Left forelimb (tissue), 1 donor: ENCODE results near the gene PNO1.
"Not testable (repeated sequence)": the region's sequence is repeated elsewhere in the genome, so short reads cannot be mapped to it uniquely, and the experiment has no call there.

Source experiments
- DNase-seq: peaks from one replicate; pipeline ENCODE4 v3.0.0-alpha.2; 2018; ENCODE audit warnings: low spot score

The PNO1 gene

DNA sequence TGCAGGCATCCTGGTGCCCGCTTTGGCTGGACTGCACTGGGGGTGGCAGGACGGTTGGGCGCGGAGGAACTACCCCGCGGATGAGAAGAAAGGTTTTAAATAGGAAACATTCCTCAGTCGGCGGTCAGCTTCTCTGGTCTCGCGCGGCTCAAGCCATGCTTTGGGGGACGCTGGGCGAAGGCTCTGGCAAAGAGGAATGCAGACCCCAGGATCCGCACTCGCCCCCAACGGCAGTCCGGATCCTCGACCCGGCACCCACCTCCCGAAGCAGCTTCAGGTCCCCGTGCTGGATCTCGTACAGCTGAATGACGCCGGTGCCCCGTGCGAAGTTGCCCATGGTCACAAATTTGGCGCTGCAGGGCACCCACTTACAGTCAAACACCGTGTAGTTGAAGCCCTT lies 686 bp upstream of the PNO1 start:
- DNase-seq, result no peak

- no peak for DNase-seq
Observed at GRCh38 chr2:68158134-68158447, 403 bp downstream of the PNO1 start.

DNA sequence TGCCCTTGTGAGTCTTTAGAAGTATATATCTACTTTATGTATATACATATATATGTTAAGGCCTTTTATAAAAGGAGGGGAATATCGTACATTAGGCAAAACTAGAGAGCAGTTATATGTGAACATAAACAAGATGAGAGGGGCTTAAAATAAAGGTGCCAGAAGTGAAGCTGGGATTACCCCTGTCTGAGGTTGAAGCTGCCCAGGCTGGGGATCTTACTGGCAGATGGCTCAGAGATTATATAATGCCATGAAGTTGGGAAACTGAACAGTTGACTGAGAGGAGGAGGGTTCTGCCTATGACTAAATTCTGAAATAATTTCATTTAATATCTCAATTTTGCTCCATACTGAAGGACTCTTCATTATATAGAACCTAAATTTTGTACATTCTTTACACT lies 6.0 kb downstream of the PNO1 start:
- no peak for DNase-seq

DNA sequence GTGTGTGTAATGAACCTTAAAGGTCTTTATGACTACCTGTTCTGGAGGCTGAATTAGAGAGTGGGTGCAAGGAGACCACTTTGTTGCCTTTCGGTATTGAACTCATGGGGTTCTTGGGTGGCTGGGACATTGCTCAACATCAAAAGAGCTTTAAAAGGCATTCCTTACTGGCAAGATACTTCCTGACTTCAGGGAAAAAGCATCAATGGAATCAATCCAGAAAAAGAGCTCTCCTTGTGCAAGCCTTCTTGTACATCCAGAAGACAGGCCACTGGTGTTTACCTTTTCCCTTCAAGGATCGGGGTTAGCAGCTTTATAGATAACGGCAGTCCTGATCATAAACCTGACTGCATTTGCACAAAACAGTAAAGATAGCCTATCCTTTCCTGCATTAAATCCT lies 9.5 kb downstream of the PNO1 start:
- DNase-seq, result no peak

GRCh38 chr2:68169308-68169707 lies 11.6 kb downstream of the PNO1 start:
- DNase-seq, result no peak

DNA sequence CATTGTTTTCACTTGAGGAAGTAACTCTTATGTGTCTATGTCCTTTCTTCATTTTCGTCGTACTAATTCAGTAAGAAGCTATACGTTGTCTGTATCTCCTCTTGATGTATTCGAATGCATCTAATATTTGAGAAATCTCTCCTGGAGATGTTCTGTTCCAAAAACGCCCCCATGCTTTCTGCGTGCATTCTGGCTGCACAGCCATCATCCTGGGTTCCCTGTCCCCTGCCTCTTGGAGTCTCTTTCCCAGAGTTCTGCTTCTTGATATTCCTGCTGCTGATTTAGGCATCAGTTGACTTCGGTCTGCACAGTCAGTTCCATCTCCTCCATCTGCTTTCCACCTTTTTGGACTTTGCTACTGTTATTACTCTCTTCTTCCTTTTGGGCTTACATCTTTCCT lies 13.5 kb downstream of the PNO1 start:
- no peak for DNase-seq

DNA sequence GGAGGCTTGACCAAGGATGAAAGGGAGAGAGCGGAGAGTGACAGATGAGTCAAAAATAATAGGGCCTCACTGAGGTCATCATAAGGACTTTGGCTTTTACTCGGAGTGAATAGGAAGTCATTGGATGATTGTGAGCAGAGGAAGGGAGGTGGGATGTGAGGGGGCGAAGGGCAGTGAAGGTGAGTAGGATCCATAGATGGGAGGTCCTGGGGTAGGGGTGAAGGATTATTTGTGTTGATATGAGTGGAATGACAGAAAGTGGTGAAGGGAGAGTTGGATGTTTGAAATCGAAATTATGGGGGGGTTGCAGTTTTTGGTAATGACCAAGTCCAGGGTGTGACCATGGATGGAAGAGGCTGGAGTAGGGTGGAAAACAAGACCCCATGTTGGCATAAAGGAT lies 14.0 kb downstream of the PNO1 start:
- DNase-seq, result no peak

DNA sequence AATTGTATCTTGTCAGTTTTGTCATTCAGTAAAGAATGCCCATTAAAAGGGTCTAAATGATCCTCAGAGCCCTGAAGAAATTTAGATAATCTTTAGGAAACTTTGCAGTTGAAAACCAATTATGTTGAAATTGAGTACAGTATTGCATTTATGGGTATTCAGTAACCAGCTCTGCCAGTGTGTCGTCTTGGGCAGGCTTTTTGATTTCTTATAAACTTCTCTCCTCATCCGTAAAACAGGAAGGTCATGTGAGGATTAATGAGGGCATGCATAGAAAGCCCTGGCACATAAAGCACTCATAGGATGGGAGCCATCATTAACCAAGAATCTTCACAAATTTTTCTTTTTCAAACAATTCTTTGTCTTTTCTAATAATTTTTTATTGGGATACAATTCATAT lies 14.8 kb downstream of the PNO1 start:
- DNase-seq, result no peak

DNA sequence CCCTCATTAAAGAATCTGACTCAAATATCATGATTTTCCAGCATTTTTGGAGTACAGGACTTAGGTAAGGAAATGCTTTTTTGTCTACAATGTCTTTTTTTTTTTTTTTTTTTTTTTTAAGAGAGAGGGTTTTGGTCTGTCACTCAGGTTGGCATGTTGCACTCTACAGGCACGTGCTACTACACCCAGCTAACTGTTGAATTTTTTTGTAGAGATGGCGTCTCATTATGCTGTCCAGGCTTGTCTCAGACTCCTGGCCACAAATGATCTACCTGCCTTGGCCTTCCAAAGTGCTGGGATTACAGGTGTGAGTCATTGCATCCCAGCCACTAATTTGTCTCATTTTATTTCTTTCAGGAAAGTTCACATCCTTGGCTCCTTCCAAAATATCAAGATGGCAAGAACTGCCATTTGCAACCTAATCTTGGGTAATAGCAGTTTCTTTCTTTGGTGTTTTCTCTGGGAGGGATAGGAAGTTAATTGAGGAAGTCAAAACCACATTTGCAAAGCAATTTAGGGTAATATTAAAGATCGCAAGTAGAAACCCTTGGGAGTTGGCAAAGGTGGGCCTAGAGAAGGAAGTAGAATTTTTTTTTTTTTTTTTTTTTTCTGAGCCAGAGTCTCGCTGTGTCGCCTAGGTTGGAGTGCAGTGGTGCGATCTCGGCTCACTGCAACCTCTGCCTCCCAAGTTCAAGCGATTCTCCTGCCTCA lies 15.5 kb downstream of the PNO1 start:
- no peak for DNase-seq

- DNase-seq, result not testable (repeated sequence)
Observed at GRCh38 chr2:68175210-68175609, 17.5 kb downstream of the PNO1 start.

DNA sequence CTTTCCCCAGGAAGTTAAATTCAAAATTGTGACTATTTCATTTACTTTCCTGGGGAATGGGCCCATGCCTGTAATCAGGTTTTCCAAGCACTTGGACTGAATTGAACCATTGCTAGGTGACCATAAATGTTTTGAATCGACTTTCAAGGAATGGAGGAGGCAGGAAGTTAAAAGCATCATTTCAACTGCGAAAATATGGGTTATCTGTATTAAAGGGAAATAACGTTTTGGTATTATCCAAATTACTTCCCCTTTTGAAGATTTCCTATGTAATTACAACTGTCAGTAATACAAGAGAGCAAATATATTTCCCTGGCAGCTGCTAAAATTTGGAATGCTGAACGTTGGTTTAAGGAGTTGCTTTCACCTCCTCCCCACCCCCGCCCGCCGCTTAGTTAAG lies 19.0 kb downstream of the PNO1 start:
- no peak for DNase-seq

DNA sequence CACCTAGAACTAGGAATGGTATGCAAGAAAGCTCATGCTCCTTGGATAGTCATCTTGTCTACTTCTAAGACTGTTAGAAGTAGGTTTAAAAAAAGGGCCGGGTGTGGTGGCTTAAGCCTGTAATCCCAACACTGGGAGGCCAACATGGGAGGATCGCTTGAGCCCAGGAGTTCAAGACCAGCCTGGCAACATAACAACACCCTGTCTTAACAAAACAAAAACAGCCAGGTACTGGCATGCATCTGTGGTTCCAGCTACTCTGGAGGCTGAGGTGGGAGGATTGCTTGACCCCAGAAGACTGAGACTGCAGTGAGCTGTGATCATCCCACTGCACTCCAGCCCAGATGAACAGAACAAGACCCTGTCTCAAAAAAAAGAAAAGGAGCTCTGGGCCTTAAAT lies 19.9 kb downstream of the PNO1 start:
- no peak for DNase-seq

DNA sequence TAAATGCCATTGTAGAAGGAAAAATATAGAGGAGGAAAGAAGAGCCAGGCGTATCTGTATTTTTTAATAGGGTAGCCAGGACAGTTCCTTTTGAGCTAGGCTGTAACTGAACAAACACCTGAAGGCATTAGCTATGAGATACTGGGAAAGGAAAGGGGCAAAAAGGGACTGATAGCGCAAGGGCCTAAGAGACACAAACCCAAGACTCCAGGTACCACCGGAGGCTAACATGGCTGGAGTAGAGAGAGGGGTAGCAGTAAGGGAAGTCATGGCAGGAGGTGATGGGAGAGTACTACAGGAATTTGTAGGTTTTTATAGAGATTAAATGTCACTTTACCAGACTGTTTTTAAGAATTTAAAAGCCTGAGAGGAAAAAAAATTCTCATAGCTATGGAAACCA lies 20.7 kb downstream of the PNO1 start:
- no peak for DNase-seq

DNA sequence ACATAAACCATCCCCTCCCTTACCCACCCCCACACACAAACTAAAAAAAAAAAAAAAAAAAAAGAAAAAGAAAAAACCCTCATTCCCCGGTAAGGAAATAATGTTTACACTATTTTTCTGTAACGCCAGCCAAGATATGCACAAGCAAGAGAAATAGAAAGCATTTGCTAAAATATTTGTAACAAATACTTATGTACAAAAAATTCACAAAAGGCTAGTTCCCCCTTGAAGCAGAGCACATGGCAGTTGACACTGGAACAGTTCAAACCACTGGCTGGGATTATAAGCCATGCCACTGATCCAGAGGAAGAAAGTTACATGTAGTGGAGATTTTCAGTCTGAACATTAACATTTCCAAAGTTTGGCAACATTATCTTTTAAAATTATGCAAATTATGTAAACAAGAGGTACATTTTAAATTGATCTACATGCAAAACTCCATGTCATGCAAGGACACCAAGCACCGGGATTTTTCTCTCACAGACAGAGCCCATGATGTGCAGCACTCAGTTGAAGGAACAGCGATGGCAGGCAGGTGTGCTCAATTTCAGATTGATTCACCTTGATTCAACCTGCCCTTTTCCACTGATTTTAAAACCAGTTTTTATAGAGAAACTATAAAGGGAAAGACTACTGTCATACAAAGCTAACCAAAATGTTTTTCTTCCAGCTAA lies 21.4 kb downstream of the PNO1 start:
- no peak for DNase-seq

DNA sequence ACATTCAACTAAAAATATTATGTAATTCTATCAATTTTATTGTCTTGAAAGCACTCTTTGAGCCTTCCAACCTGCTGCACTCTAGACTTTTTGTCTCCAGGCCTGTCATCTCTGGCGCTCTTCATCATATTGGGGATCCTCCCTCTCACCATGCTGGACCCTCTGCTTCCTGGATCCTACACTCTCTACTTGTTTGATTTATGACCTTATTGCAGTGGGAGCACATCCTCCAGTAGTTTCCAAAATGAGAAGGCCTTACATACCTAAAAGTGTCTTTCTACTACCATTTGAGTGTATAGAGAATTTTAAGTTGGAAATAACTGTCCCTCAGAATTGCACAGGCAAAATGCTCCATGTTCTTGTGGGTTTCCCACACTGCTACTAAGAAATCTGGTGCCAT lies 25.2 kb downstream of the PNO1 start:
- no peak for DNase-seq

DNA sequence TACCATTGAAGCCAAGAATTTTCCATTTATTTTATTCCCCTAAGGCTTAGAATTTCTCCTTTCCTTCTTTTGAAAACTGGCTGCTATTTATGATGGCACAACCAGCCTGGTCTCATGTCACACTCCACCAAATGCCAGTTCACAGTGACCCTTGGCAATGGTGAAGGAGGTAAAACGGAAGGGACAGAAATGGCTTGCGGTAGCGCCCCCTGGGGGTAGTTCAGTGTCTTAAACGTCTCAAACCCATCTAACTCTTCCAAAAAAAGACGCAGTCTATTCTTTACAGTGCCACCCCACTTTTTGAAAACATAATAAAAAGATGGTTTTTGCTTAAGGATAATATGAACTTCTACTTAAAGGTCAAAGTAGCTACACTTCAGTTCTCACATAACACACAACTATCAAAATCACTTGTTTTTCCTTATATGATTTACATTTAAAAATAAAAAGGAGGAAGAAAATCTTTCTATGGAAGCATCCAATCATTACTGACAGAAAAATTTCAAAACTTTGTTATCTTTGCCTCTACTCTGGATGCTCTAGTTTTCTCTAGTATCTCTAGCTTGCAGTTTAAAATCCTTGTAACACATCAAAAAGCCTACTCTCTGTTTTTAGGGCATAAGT lies 28.0 kb downstream of the PNO1 start:
- no peak for DNase-seq

DNA sequence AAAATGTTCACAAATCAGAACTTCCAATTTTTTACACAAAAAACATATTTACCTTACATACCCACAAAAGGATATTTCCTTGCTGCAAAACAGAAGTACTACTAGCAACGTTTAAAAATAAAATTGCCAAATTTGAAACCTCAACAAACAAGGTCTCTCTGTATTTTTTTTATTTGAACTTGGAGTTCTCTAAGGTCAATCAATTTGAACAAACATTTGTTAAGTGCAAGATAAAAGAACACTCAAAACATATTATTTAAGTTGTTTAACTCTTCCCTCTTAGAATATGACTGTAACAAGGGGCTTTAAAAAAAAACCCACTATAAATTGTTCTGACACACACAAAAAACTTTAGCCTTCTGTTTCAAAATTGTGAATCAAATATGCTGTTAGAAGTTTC lies 29.6 kb downstream of the PNO1 start:
- DNase-seq, result no peak

- DNase-seq, result no peak
Observed at GRCh38 chr2:68188831-68189230, 31.1 kb downstream of the PNO1 start.

DNA sequence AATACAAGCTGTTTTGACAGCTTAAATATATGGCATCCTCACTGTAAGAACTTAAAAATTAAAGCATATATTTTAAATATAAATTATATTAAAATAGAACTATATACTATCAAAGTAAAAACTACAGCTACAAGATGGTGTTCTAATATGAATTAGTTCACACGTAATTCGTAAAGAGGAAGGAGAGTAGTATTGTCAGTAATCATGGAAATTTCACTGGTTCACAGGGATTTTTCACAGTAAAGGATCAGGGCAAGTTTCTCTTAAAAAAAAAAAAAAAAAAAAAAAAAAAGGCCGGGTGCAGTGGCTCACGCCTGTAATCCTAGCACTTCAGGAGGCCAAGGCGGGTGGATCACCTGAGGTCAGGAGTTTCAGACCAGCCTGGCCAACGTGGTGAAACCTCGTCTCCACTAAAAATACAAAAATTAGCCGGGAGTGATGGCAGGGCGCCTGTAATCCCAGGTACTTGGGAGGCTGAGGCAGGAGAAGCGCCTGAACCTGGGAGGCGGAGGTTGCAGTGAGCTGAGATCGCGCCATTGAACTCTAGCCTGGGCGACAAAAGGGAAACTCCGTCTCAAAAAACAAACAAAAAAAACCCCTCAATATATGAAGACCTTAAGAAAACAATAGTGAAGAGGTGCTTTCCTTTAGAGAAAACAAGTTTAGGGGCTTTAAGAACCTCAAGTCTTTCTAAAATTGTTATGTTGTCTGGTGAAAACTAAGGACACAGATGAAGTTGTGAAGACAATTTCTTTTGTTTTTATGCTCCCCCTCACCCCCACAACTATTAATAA lies 32.5 kb downstream of the PNO1 start:
- no peak for DNase-seq

GRCh38 chr2:68190991-68191731 lies 33.5 kb downstream of the PNO1 start:
- no peak for DNase-seq

DNA sequence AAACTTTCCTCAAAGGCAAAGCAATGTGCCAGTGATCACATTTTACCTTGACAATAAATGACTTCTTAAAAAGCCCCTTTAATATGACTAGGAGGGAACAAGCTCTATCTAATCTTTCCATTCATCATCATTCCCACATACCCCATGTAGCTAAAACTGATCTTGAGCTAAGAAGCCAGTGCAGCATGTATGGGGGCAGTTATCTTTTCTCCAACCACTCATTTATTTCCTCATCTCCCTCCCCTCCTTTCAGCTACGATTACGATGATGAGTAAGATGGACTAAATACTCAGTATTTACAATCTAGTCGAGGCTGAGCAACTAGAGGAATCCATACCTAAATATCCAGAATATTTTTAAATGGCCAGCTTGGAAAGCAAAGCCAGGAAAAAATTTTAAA lies 35.5 kb downstream of the PNO1 start:
- DNase-seq, result no peak

- DNase-seq, result no peak
Observed at GRCh38 chr2:68193787-68194372, 36.2 kb downstream of the PNO1 start.
